ENCODE measurements around the gene DENND1A. TPM values are rescaled to one million over a fixed set of nuclear protein-coding genes. Genes with fewer than 3 reads are reported as not detected.

DENND1A gene
- total and polyA plus RNA-seq, 2 of the 13 experiments (the other 11 are each of a cell fraction or from before 2014, with no cell fraction given), result 14.8 to 30.1 TPM

- Histone ChIP-seq H3K9ac (ENCODE audit: insufficient read depth, low read depth, low read length) (no peak overlapping the region), H3K27ac (ENCODE audit: extremely low read length, insufficient read depth, low read length) (no peak overlapping the region), H3K9me3 (ENCODE audit: low read length) (no peaks in the 10 kb centered on the region), H3K4me3 (replicated peaks in 1 of 3; ENCODE audit: insufficient read depth in 1 of 3, low read depth in 2 of 3, low read length in 3 of 3) (no peak overlapping the region), H2AFZ (ENCODE audit: low read length) (no peak overlapping the region), H4K20me1 (ENCODE audit: insufficient read depth, low read length) (no peaks in the 10 kb centered on the region), H3K36me3 (replicated peaks in 1 of 2; ENCODE audit: control insufficient read depth in 1 of 2, insufficient read depth in 2 of 2, low read length in 2 of 2) (0 out of 5 replicates have a peak, but pooled peaks cover 1 to 4% of the 10 kb centered on the region in 2 experiments), H3K4me2 (ENCODE audit: low read depth, low read length) (no peak overlapping the region), H3K27me3 (ENCODE audit: control insufficient read depth in 1 of 2, insufficient read depth in 2 of 2, low read length in 2 of 2) (no peaks in the 10 kb centered on the region), H3K4me1 (ENCODE audit: insufficient read depth, low read length) (no peaks in the 10 kb centered on the region), H3K79me2 (ENCODE audit: insufficient read depth, low read length) (no peaks in the 10 kb centered on the region)
- 94% methylated on average over 3 of the region's 4 CpGs for WGBS (ENCODE audit: low lambda C conversion rate)
- FAIRE-seq, result no peak
- POLR2A ChIA-PET, result no interaction called here
- CTCF ChIA-PET (ENCODE audit: low intra/inter-chr PET ratio, low total read pairs), result no interaction called here
- ATAC-seq, result no peak
- TF ChIP-seq MED13 (CRISPR knock-in tag; IDR thresholded peaks at IDR 0.05), result no peak
- TF ChIP-seq TARDBP (CRISPR knock-in tag; IDR thresholded peaks at IDR 0.05), result no peak
- no peak for TF ChIP-seq FOXO1 (CRISPR knock-in tag; IDR thresholded peaks at IDR 0.05)
- TF ChIP-seq FOSL2 (CRISPR knock-in tag; IDR thresholded peaks at IDR 0.05), result no peak
- no peak for TF ChIP-seq CAMTA2 (CRISPR knock-in tag; IDR thresholded peaks at IDR 0.05; ENCODE audit: borderline replicate concordance)
- TF ChIP-seq ISL2 (CRISPR knock-in tag; IDR thresholded peaks at IDR 0.05), result no peak
- no peak for TF ChIP-seq CBX2 (IDR thresholded peaks at IDR 0.05; ENCODE audit: low read depth, low read length)
- no peak for TF ChIP-seq CBX2 (CRISPR knock-in tag; IDR thresholded peaks at IDR 0.05; ENCODE audit: low read depth)
- TF ChIP-seq PHF5A (CRISPR knock-in tag; IDR thresholded peaks at IDR 0.05; ENCODE audit: low read depth, unreplicated experiment), result no peak
- TF ChIP-seq ELF4 (CRISPR knock-in tag; IDR thresholded peaks at IDR 0.05; ENCODE audit: borderline replicate concordance), result no peak
- no peak for TF ChIP-seq SAFB2 (CRISPR knock-in tag; IDR thresholded peaks at IDR 0.05; ENCODE audit: borderline replicate concordance, low read depth)
- TF ChIP-seq MTA1 (CRISPR knock-in tag; IDR thresholded peaks at IDR 0.05; ENCODE audit: borderline replicate concordance), result no peak
- no peak for TF ChIP-seq SMAD3 (CRISPR knock-in tag; IDR thresholded peaks at IDR 0.05)
- no peak for TF ChIP-seq ZNF337 (CRISPR knock-in tag; IDR thresholded peaks at IDR 0.05; ENCODE audit: borderline replicate concordance, low read depth)
- DNase-seq (ENCODE audit: low spot score), result no peak
- no TSS peak for BruUV-seq (replicated peaks)
- intact Hi-C loops (cut with micrococcal nuclease; ENCODE audit: unreplicated experiment), result no loop called here
- in situ Hi-C loops (cut with HindIII; ENCODE audit: extremely low pct_ligation_motif_present, low pct_unique_long_range_greater_than_20kb), result no loop called here
These were observed 338.6 kb downstream of the DENND1A start for GRCh38 chr9:123591283-123591682.
